HG02759 (cell line): ENCODE results near the gene CAPN14.
A peak's percentile ranks its signal among the peaks of the same experiment; 100 is the strongest.

ENCODE experiments used
- ATAC-seq: cut with Tn5 transposase; IDR thresholded peaks from one replicate; pipeline ENCODE4 v1.9.1; 2021; ENCODE audit warnings: mild to moderate bottlenecking, moderate library complexity; ENCODE audit not compliant: unreplicated experiment

Gene CAPN14

DNA sequence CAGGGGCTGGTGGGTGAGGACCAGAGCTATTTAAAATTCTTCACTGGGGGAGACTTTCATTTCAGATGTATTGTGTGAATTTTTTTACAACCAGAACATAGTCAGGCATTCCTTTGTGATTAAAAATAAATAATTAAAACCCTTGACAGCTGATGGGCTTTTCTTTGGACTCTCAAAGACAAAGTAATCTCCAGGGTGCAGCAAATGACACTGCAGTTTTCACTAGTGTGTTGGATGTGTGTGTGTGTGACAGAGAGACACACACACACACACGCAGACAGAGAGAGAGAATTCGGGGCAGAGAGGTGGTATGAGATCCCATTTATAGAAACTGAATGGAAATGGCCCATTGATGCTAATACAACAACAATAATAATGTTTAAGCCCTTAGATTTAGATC lies 68.8 kb downstream of the CAPN14 start:
- ATAC-seq = no peak

DNA sequence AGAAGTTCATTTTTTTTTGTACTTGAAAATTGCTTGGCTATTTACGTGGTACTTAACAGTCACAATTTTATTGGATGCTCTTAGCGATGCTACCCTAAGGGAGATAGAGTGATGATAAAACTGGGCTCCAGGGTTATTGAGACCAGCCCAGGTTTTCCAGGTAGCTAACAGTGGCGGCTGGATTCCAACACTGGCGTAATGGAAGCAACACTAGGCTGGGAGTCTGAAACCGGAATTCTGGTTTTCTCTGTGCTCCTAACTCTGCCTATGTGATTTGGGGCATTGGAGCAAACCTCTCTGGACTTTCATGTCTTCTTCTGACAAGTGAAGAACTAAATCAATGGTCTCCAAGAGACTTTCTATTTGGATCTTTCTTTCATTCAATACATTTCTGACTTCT lies 69.7 kb downstream of the CAPN14 start:
- ATAC-seq = no peak

DNA sequence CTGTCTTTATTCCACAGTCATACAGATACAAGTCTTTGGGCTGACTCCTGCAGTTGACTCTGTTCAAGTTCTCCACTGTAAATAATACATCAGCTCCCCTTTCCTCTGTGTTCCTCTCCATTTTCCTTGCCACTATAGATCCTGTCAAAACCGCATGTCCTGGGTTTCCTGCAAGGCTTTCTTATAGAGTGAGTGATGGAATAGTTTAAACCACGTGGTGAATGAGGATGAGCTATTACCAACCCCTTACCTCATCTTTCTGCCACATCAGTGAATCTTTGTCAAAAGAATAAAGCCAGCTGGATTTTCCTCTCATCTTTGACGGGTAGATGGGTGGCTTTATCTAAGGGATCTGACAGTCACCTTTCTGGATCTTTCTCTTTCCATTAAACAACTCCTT lies 75.2 kb downstream of the CAPN14 start:
- no peak for ATAC-seq

DNA sequence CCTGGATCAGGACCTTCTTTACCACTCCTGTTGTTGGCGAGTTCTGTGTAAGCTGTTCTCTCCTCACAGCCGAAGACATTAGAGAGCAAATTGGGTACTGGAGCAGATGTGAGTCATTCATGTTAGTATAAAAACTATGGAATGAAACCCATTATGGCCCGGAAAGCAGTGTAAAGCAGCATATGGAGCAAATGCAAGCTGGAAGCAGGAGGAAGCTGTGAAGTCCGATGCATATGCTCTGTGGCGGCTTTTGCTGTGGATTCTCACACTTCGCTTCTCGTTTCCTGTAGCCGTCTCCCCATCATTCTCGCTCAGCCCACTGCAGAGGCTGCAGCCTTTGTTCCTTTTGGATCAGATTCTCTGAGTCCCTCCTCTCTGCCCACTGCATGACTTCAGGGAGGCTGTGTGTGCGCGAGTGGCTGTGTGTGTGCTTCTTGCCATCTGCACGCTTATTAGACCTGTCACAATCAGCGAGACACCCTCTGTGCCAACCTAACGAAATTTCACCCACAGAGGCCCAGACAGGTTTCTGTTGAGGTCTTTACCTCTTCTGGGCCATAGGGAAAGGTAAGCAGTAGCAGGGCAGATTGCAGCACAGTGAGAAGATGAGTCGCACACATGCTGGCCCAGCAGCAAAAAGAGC lies 75.8 kb downstream of the CAPN14 start:
- no peak for ATAC-seq

DNA sequence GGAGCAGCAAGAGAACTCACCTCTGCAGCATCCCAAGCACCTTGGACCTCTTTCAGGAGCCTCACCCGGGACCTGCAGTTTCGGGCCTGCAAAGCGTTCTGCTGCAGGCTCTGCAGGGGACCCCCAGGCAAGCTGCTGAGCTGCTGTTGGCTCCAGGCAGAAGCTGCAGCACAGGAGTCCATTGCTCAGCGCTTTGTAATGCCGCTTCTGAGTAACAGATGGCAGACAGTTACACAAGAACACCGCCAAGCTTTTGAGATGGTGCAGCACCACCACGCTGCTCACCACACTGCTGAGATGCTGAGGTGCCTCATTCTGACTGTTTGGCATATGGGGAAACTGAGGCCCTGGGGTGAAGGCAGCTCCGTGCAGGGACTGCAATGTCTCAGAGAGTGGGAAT lies 77.2 kb downstream of the CAPN14 start:
- ATAC-seq = no peak

DNA sequence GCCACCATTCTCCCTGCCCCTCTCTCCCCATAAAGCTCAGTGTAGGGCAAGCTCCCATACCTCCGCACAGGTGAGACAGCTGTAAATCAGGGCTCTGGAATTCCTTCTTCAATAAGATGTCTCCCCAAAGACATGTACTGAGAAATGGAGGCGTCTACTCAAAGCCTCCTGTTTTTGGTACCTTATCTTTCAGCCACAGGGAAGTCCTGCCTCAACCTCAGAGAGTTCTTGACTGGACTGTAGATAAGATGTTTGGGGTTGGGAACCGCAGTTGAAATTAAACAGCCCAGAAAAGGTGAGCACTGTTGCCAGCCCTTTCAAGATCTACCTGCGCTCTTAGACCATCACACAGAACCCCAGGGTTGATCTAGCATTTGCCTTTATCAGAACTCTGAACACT lies 77.6 kb downstream of the CAPN14 start:
- ATAC-seq = no peak

DNA sequence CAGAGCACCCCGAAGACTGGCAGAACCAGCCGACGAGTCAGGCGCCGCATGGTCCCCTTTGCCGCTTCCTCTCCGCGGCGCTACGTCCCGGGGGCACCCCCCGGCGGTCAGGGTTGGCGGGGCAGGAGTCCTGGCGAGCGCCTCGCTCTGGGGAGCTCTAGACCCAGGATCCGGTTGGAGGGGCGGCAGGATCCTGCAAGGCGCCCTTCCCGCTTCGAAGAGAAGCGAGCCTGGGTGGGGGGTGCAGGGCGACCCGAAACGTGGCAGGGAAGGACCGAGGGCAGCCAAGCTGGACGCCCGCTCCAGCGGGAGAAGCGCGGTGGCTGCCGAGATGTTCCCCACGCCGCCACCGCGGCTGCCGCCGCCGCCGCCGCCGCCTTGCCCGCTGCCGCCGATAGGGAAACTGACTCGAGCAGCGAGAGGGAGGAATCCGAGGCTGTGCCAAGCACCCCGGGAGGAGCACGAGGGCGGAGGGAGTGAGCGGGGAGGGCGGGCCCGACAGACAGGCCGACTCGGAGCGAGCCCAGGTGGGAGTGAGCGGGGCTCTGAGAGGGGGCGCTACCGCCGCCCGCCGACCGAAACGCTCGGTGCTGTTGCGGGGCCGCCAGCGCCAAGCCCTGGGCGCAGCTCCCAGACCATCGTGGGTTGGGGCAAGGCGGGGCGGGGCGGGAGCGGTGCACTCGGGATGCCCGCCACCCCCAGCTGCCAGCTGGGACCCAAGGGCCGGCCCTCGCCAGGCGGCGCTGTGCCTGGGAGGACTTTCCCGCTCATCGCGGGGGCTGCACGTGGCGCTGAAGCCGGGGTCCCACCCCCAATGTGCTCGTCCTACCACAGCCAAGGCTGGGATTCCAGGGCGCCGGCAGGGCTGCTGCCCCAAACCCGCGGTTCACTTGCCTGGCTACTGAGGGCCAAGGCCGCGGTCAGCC lies 79.0 kb downstream of the CAPN14 start, which contains the start of gene GALNT14:
TSS of gene GALNT14 (minus strand) at position 404 of the 926 bp plus-strand sequence. CDS start at position 50, 354 bp downstream.
- peak; percentile 68 for ATAC-seq

DNA sequence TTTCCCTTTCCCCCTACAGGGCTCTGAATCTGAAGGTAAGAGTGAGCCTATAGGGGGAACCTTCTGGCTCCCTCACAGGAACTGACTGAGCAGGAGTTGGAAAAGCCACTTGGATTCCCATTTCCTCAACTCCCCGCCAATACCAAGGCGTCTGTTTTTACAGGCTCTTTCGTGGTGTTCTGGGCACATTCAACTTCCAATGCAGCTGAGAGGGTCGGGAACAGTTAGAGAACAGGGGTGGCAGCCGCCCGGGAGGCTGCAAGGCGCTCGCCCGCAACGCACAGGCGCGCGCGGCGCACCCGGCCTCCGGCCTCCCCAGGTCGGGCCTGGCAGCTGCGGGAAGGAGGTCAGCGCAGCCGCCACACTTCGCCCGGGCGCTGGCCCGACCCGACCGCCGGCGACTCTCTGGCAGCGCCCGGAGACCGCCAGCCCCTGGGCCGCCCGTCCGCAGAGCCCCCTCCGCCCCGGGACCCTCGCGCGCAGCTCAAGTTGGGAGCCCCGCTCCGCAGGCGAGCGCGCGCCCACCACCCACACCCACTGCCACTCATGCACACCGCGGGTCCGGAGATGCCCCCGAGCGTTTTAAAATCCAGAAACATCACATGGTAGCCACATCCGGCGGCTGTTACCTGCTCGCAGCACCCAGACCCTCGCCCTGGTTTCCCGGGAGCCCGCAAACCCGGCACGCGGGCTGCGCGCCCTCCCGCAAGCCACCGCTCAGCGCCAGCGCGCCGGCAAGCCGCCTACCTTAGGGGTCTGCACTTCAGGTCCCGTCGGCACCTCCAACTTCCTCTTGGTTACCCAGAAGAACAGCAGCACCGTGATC lies 79.9 kb downstream of the CAPN14 start:
- peak; percentile 28 for ATAC-seq

DNA sequence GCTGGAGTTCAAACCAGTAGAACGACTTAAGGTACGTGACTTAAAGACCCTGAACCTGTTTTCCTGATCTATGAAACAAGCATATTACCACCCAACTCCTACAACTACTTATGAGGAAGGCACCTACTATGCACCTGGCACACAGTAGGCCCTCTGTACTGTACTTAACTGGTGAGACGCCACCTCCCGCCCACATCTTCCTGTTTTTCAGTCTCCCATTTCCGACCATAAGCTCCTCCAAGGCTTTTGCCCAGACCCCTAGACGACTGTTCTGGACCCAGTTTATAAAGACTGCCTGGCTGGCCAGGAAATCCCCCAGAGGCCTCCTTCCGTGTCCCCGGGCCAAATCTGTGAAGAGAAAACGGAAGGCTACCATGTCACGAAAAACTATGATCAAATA lies 80.6 kb downstream of the CAPN14 start:
- ATAC-seq = no peak

DNA sequence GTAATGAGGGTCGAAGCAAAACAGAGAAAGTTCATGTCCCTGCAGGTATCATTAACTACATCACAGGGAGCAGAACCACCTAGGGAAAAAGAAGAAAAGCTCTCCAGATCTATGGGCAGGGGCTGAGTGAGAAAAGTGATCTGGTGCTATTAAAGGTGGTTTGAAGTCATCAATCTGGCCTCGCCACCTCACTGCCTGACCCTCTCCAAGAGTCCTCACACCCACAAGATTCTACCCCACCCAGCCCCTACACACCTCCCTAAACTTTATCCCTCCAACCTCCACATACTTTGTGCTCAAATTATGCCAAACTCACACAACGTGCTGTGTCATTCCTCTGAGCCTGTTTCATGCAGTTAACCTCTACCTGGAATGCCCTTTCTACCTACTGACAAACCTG lies 81.3 kb downstream of the CAPN14 start:
- no peak for ATAC-seq

DNA sequence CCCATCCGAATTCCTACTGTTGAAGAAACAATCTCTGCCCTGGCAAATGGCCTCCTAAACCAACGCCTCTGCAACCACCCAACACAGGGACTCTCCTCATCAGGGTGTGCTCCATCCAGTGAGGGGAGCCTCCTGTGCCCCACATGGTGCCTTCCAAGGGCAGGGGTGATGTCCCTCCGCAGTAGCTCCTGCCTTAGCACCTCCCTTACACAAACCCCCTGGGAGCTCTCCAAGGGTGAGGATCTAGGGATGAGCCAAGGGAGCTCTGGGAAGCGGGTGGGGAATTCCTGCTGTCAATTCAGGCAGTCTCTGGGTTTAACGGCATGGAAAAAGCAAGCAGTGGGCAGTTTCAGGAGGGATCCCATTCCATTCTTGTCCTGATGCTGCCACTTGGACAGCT lies 82.8 kb downstream of the CAPN14 start:
- no peak for ATAC-seq

DNA sequence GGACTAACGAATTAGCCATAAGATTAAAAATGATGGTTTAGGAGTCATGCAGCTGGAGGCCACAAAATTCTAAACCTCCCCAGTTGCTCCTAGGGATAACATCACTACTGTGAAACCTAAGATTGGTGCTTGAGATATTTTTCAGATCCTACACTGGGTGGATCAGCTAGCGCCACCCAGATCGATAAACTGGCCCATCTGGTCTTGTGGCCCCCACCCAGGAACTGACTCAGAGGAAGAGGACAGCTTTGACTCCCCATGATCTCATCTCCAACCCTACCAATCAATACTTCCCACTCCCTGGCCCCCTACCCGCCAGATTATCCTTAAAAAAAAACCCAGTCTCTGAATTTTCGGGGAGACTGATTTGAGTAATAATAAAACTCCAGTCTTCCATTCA lies 84.5 kb downstream of the CAPN14 start:
- no peak for ATAC-seq

DNA sequence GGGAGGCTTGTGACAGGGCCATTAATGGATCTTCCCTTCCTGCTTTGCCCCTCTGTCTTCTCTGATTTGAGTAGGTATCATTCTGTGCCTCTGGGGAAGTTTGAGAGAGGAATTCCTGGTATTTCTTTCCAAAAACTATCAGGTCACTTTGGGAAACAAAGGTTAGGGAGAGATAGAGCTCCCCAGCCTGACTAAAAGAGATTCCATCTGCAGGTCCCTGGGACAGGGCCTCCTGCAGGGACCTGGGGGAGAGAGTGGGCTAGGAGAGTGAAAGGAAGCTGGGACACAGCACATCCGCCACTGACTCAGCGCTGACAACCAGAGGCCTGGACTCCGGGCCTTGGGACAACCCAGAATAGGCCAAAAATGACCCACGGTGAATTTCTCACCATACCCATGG lies 85.4 kb downstream of the CAPN14 start:
- ATAC-seq = no peak

DNA sequence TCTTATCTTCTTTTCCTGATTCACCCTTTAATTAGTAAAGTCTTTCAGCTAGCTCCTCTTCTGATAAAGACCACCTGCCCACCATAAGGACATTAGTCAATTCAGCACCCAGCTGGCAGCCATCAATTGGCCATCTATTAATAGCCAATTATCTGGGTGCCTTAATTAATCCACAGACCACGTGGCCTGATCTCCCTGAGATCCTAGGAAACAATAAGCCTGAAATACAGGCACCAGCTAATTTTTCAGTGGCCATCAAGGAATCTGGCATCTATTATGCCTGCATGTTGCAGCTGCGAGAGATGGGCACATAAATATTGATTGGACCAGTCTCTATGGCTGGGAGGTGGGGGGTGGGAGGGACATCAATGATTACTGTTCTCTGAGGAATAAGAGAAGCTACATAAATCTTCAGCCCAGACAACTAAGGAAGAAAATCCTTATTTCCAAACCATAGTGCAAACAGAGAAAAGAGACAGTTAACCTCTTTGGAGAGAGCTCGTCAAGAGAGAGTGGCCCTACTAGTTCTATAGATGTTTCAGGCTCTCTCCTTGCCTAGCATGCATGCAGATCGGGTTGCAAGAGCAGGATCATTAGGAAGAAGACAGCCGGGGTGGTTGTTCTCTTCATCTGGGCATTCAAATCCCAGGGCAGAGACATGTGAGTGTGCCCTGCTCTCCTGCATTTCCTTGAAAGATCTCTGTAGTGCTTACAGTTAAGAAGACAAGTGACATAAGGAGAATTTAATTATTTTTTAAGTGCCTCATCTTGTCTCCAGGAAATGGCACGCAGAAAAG lies 87.7 kb downstream of the CAPN14 start:
- no peak for ATAC-seq

DNA sequence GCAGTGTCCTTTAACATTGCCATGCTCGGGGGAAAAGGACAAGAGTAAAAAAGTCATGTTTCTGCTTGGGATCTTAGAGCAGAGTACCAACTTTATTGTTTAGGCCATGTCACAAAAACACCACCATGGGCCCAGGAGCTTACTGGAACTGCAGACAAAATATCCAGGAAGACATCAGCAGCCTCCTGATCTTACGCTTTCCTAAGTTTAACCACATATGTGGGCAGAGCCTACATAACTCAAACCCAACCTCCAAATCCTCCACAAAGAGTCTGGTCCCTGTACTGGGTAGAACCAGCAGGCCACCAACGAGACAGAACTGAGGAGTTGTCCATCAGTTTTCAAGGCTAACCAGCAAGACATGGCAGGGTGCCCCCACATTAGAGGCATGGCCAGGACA lies 89.4 kb downstream of the CAPN14 start:
- ATAC-seq = no peak

DNA sequence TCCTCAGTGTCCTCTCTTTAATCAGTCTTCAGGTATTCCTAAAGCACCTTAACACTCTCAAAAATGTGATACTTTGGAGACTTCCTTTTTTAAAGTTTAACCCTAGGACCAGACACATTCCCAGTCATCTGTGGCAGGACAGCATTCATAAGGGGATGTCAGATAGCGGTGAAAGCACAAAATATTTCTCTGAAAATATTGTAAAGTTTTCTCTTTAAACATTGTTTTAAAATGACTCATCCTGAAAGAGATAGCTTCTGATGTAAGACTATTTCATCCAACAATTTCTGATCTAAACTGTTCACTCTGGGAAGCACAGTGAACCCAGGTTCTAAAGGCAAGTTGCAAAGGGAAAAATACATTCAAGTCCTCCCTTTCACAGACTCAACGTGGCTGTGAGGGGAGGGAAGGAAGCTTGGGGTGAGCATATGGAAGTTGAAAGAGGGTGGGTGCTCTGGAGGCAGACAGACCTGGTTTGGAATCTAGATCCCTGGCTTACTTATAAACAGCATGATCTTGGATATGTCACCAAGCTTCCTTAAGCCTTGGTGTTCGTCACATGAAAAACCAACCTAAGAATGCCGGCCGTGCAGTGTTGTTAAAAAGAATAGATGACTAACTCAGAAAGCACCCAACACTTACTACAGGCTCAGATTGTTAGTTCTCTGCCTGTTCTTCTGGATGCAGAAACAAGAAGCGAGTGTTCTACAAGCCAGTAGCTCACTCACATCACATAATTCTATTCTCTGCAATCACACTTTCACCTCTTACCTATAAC lies 91.2 kb downstream of the CAPN14 start:
- ATAC-seq = no peak

DNA sequence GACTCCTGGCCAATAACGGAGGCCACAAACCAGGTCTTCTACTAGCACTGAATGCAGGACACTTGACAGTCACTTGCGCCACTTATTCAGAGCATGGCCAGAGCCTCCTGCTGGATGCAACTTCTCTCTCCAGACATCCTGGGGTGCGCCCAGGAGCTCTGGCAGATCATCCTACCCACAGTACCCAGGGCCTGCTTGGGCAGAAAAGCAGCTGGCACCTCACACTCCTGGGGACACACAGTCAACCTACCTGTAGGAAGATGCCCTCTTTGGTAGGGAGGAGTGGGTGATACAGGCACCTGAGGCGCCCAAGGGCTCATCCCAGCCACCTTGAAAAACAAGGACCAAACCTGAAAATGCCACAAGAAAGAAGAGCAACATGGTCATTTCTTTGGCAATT lies 92.4 kb downstream of the CAPN14 start:
- no peak for ATAC-seq
